HG03280 (cell line): ENCODE results near the gene DCC.

Experiments used
- ATAC-seq: cut with Tn5 transposase; IDR thresholded peaks from one replicate; pipeline ENCODE4 v1.9.1; 2021; ENCODE audit warnings: mild to moderate bottlenecking, moderate library complexity; ENCODE audit not compliant: unreplicated experiment

Gene DCC

GRCh38 chr18:52766002-52766545 lies 426.1 kb downstream of the DCC start:
- no peak for ATAC-seq

- ATAC-seq = no peak
Observed at GRCh38 chr18:52781113-52781512, 441.1 kb downstream of the DCC start.

GRCh38 chr18:52791321-52791720 lies 451.3 kb downstream of the DCC start:
- no peak for ATAC-seq

- ATAC-seq = no peak
Observed at GRCh38 chr18:52812834-52813233, 472.8 kb downstream of the DCC start.

- no peak for ATAC-seq
Observed at GRCh38 chr18:52813635-52814416, 473.8 kb downstream of the DCC start.

- ATAC-seq = no peak
Observed at GRCh38 chr18:52815651-52816050, 475.7 kb downstream of the DCC start.

- no peak for ATAC-seq
Observed at GRCh38 chr18:52816121-52816520, 476.1 kb downstream of the DCC start.

- ATAC-seq = no peak
Observed at GRCh38 chr18:52822160-52822559, 482.2 kb downstream of the DCC start.

GRCh38 chr18:52824126-52824525 lies 484.1 kb downstream of the DCC start:
- no peak for ATAC-seq

GRCh38 chr18:52826994-52827393 lies 487.0 kb downstream of the DCC start:
- ATAC-seq = no peak

GRCh38 chr18:52829320-52829719 lies 489.3 kb downstream of the DCC start:
- no peak for ATAC-seq

GRCh38 chr18:52829876-52830405 lies 489.9 kb downstream of the DCC start:
- no peak for ATAC-seq

GRCh38 chr18:52844323-52844722 lies 504.3 kb downstream of the DCC start:
- no peak for ATAC-seq

- no peak for ATAC-seq
Observed at GRCh38 chr18:52845036-52845435, 505.0 kb downstream of the DCC start.

- ATAC-seq = no peak
Observed at GRCh38 chr18:52850031-52850560, 510.1 kb downstream of the DCC start.

GRCh38 chr18:52861558-52861957 lies 521.6 kb downstream of the DCC start:
- ATAC-seq = no peak

- no peak for ATAC-seq
Observed at GRCh38 chr18:52869349-52869923, 529.4 kb downstream of the DCC start.

- ATAC-seq = no peak
Observed at GRCh38 chr18:52869942-52870907, 530.2 kb downstream of the DCC start.

GRCh38 chr18:52874774-52875173 lies 534.8 kb downstream of the DCC start:
- no peak for ATAC-seq

- ATAC-seq = no peak
Observed at GRCh38 chr18:52875725-52876124, 535.7 kb downstream of the DCC start.

GRCh38 chr18:52888014-52888413 lies 548.0 kb downstream of the DCC start:
- no peak for ATAC-seq
